VCaP (cell line): ENCODE measurements around the gene ZNF710.

Experiments used
- H3K27ac ChIP-seq: fragments of 450-650 bp; 2 replicates; pipeline ENCODE4 v1.5.1; 2017
- TF ChIP-seq, protein P1 (sequence below): fragments of 450-650 bp; conservative IDR thresholded peaks from 2 replicates; pipeline ENCODE4 v1.5.1; 2017; ENCODE audit warnings: mild to moderate bottlenecking, moderate library complexity

Gene ZNF710

GRCh38 chr15:90114451-90114901 is 113.4 kb downstream of the ZNF710 start:
- TF ChIP-seq, protein P1, sequence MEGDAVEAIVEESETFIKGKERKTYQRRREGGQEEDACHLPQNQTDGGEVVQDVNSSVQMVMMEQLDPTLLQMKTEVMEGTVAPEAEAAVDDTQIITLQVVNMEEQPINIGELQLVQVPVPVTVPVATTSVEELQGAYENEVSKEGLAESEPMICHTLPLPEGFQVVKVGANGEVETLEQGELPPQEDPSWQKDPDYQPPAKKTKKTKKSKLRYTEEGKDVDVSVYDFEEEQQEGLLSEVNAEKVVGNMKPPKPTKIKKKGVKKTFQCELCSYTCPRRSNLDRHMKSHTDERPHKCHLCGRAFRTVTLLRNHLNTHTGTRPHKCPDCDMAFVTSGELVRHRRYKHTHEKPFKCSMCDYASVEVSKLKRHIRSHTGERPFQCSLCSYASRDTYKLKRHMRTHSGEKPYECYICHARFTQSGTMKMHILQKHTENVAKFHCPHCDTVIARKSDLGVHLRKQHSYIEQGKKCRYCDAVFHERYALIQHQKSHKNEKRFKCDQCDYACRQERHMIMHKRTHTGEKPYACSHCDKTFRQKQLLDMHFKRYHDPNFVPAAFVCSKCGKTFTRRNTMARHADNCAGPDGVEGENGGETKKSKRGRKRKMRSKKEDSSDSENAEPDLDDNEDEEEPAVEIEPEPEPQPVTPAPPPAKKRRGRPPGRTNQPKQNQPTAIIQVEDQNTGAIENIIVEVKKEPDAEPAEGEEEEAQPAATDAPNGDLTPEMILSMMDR: no peak
- no peak overlapping the region for H3K27ac ChIP-seq

- H3K27ac ChIP-seq: no peak overlapping the region
- TF ChIP-seq, protein P1: no peak
These were observed 114.7 kb downstream of the ZNF710 start for GRCh38 chr15:90115783-90116182.

GRCh38 chr15:90119367-90119766 is 118.2 kb downstream of the ZNF710 start:
- TF ChIP-seq, protein P1: no peak
- no peak overlapping the region for H3K27ac ChIP-seq

DNA sequence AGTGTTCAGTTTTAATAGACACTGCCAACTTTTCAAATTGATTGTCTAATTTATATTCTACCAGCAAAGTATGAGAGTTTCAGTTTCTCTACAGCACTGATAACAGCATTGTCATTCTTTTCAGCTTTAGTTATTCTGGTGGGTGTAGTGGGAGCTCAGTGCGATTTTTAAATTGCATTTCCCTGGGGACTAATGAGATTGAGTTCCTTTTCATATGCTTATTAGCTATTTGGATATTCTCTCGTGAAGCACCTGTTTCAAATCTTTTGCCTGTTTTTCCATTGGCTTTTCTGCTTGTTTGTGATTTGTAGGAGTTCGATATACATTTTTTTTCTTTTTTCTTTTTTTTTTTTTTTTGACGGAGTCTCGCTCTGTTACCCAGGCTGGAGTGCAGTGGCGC is 120.0 kb downstream of the ZNF710 start:
- no peak overlapping the region for H3K27ac ChIP-seq
- TF ChIP-seq, protein P1: no peak

DNA sequence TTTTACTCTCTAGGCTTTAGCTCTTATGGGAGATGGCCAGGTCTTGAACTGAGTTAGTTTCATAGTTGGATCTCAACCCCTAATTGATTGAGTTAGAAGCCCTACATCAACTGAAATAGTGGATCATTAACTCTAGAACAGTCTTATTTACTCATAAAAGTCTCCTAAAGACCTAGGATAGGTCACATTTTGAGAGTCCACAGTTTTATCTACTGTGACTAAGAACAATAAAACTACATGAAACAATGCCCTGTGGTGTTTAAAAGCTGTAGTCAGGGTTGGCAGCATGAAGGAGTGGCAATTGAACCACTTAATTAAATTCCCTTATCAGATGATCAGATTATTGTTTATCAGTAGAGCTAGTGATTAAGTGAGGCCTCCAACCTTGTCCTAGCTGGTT is 123.4 kb downstream of the ZNF710 start:
- TF ChIP-seq, protein P1: no peak
- no peak overlapping the region for H3K27ac ChIP-seq

- H3K27ac ChIP-seq: no peak overlapping the region
- TF ChIP-seq, protein P1: no peak
These were observed 124.9 kb downstream of the ZNF710 start for GRCh38 chr15:90126022-90126421.

- TF ChIP-seq, protein P1: no peak
- H3K27ac ChIP-seq: no peak overlapping the region
These were observed 125.7 kb downstream of the ZNF710 start for GRCh38 chr15:90126596-90127435.
